Measurements from ENCODE around the gene P2RX5. TPM values are rescaled to one million over a fixed set of nuclear protein-coding genes. Genes with fewer than 3 reads are reported as not detected.
A peak's percentile ranks its signal among the peaks of the same experiment; 100 is the strongest.

P2RX5 gene
- total RNA-seq, 1 experiment from 2014 or later, result 11.6 TPM

- CTCF ChIA-PET, result interaction anchor here (0.7 kb wide), 1 partner anchor 285 kb away, joined by 7 read pairs; no protein-coding TSS in a partner anchor
- no peaks in the 10 kb centered on the region for H3K36me3 Mint-ChIP-seq (ENCODE audit: insufficient read depth, unreplicated experiment)
Measured at GRCh38 chr17:3685174-3685573, 10.8 kb downstream of the P2RX5 start.

GRCh38 chr17:3683054-3683511 lies 12.9 kb downstream of the P2RX5 start:
- peak; percentile 26 for DNase-seq
- Mint-ChIP-seq H3K9me3 (ENCODE audit: low read depth, unreplicated experiment) (no peaks in the 10 kb centered on the region), H3K27ac (ENCODE audit: unreplicated experiment) (no peak overlapping the region), H3K36me3 (ENCODE audit: insufficient read depth, unreplicated experiment) (peaks cover 3% of the 10 kb centered on the region), H3K27me3 (ENCODE audit: unreplicated experiment) (no peaks in the 10 kb centered on the region), H3K4me1 (ENCODE audit: low read depth, unreplicated experiment) (no peaks in the 10 kb centered on the region), H3K4me3 (ENCODE audit: low read depth, unreplicated experiment) (no peak overlapping the region)
- intact Hi-C loops (cut with micrococcal nuclease; ENCODE audit: unreplicated experiment), result no loop called here
- no TSS peak for BruUV-seq (replicated peaks)
- peak; percentile 77 for TF ChIP-seq CTCF (IDR thresholded peaks at IDR 0.05; ENCODE audit: unreplicated experiment)
- CTCF ChIA-PET, result interaction anchor here (0.5 to 0.6 kb wide), 2 partner anchors 27 to 158 kb away, joined by 3 read pairs; no protein-coding TSS in a partner anchor

More at GRCh38 chr17:3685174-3685573, 10.8 kb downstream of the P2RX5 start:
- Mint-ChIP-seq H3K9me3 (ENCODE audit: low read depth, unreplicated experiment) (no peaks in the 10 kb centered on the region), H3K27me3 (ENCODE audit: unreplicated experiment) (no peaks in the 10 kb centered on the region), H3K4me1 (ENCODE audit: low read depth, unreplicated experiment) (no peaks in the 10 kb centered on the region), H3K4me3 (ENCODE audit: low read depth, unreplicated experiment) (no peak overlapping the region), H3K27ac (ENCODE audit: unreplicated experiment) (no peak overlapping the region)
- BruUV-seq (replicated peaks), result no TSS peak
- intact Hi-C loops (cut with micrococcal nuclease; ENCODE audit: unreplicated experiment), result no loop called here
- no peak for DNase-seq
- TF ChIP-seq CTCF (IDR thresholded peaks at IDR 0.05; ENCODE audit: unreplicated experiment), result no peak

- Mint-ChIP-seq H3K27me3 (ENCODE audit: unreplicated experiment) (no peaks in the 10 kb centered on the region), H3K4me1 (ENCODE audit: low read depth, unreplicated experiment) (no peaks in the 10 kb centered on the region), H3K36me3 (ENCODE audit: insufficient read depth, unreplicated experiment) (peaks cover 3% of the 10 kb centered on the region), H3K4me3 (ENCODE audit: low read depth, unreplicated experiment) (no peak overlapping the region), H3K9me3 (ENCODE audit: low read depth, unreplicated experiment) (no peaks in the 10 kb centered on the region), H3K27ac (ENCODE audit: unreplicated experiment) (no peak overlapping the region)
- DNase-seq, result no peak
- CTCF ChIA-PET, result no interaction called here
- no TSS peak for BruUV-seq (replicated peaks)
- intact Hi-C loops (cut with micrococcal nuclease; ENCODE audit: unreplicated experiment), result no loop called here
- TF ChIP-seq CTCF (IDR thresholded peaks at IDR 0.05; ENCODE audit: unreplicated experiment), result no peak
Measured at GRCh38 chr17:3682033-3682432, 13.9 kb downstream of the P2RX5 start.

GRCh38 chr17:3681565-3681964 lies 14.4 kb downstream of the P2RX5 start:
- BruUV-seq (replicated peaks), result no TSS peak
- no peak for DNase-seq
- Mint-ChIP-seq H3K27me3 (ENCODE audit: unreplicated experiment) (no peaks in the 10 kb centered on the region), H3K9me3 (ENCODE audit: low read depth, unreplicated experiment) (no peaks in the 10 kb centered on the region), H3K4me3 (ENCODE audit: low read depth, unreplicated experiment) (no peak overlapping the region), H3K27ac (ENCODE audit: unreplicated experiment) (no peak overlapping the region), H3K4me1 (ENCODE audit: low read depth, unreplicated experiment) (no peaks in the 10 kb centered on the region), H3K36me3 (ENCODE audit: insufficient read depth, unreplicated experiment) (peaks cover 3% of the 10 kb centered on the region)
- intact Hi-C loops (cut with micrococcal nuclease; ENCODE audit: unreplicated experiment), result no loop called here
- CTCF ChIA-PET, result no interaction called here
- TF ChIP-seq CTCF (IDR thresholded peaks at IDR 0.05; ENCODE audit: unreplicated experiment), result no peak
